Fibroblast of upper back skin (primary cell): ENCODE results near the gene PPP4R3A.
"Not testable (repeated sequence)": the region's sequence is repeated elsewhere in the genome, so short reads cannot be mapped to it uniquely, and the experiment has no call there.

Experiments used
- DNase-seq: peaks from one replicate; pipeline ENCODE4 v3.0.0-alpha.2; 2013

PPP4R3A gene

DNA sequence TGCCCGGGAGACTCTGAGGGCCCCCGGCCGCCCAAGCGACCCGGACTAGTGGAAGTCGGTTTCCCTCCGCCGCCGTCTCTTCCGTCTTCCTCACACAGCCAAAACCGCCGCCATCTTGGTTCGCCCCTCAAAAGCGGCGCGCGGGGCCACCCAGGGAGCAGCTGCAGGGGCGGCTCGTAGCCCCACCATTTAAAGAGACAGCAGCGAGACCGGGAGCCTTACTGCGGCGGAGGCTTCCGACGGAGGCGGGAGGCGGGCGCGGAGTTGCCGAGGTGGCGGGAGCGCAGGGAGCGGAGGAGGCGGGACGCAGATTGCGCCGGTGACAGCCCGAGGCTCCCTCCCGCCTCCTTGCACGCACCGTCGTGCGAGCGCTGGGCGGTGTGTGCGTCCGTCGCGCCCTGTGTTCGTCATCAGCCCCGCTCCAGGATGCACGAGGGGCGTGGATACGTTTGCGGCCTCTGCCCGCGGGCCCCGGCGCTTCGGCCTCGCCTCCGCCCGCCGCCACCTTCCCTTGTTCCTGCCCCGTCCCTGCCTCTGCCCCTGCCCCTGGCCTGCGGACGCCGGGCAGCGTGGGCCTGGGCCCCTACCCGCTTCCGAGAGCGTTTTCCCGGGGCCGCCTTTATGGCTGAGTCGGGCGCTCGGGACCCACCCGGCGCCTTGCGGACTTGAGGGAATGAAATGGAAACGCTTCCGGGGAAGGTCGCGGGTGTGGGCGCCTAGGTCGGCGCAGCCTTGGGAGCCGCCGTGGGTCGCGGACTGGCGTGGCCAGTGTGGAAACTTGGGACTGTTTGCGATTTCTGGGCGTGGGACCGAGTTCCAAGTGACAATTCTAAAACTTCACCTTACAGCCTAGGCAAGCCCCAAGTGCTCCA, at the start of gene PPP4R3A:
Gene PPP4R3A (minus strand): TSS at position 140 of the 872 bp plus-strand sequence. CDS start 663 bp downstream, outside the sequence.
- peak; percentile 96 for DNase-seq

GRCh38 chr14:91555531-91555930, 45.4 kb upstream of the PPP4R3A start:
- DNase-seq = no peak

DNA sequence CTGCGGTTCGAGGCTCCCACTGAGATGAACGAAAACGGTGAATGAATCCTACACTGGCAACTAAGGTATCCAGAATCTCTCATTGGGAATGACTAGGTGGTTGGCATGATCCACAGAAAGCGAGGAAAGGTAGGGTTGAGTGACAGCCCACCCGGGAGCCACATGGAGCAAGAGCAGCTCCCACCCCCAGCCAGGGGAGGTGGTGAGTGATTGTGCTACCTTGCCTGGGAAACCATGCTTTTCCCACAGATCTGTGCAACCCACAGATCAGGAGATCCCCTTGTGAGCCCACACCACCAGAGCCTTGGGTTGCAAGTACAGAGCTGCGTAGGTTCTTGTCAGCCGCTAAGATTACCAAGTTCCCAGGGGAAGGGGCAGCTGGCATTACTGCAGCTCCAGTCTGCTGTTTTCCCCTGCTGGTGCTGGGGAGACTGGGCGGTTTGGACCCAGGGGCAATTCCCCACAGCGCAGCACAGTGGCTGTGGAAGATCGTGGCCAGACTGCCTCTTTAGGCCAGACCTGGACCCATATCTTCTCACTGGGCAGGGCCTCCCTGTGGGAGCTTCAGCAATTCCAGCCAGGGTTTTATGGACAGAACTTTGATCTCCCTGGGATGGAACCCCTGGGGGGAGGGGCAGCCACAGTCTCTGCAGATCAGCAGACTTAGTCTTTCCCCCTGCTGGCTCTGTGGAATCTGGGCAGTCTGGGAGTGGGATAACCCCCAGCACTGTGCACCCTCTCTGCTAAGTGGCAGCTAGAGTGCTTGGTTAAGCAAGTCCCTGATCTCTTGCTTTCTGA, 44.6 kb upstream of the PPP4R3A start:
- DNase-seq = no peak

- DNase-seq = no peak
Observed at GRCh38 chr14:91548108-91548507, 38.0 kb upstream of the PPP4R3A start.

- no peak for DNase-seq
Observed at GRCh38 chr14:91545946-91546716, 36.0 kb upstream of the PPP4R3A start.

DNA sequence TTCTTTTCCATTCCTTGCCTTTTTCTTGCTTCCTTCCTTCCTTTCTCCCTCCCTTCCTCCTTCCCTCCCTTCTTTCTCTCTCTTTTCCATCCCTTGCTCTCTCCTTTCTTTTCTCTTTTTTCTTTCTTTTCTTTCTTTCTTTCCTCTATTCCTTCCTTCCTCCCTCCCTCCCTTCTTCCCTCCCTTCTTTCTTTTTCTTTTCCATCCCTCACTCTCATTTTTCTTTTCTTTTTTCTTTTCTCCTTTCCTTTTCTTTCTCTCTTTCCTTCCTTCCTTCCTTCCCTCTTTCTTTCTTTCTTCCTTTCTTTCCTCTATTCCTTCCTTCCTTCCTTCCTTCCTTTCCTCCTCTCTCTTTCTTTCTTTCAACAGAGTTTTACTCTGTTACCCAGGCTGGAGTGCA, 35.1 kb upstream of the PPP4R3A start:
- DNase-seq = no peak

- DNase-seq = no peak
Observed at GRCh38 chr14:91536327-91536726, 26.2 kb upstream of the PPP4R3A start.

- not testable (repeated sequence) for DNase-seq
Observed at GRCh38 chr14:91534059-91534458, 23.9 kb upstream of the PPP4R3A start.

DNA sequence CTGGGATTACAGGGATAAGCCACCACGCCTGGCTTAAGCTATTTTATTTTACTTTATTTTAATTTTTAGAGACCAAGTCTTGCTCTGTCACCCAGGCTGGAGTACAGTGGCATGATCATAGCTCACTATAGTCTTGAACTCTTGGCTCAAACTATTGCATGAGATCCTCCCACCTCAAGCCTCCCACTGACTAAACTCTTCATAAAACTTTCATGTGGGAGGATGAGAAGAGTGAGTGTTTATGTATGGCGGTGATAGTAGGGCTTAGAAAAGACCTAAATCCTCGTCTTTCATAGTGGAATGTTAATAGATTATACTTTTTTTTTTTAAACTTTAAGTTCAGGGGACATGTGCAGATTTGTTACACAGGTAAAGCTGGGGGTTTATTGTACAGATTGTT, 23.5 kb upstream of the PPP4R3A start:
- DNase-seq = no peak

DNA sequence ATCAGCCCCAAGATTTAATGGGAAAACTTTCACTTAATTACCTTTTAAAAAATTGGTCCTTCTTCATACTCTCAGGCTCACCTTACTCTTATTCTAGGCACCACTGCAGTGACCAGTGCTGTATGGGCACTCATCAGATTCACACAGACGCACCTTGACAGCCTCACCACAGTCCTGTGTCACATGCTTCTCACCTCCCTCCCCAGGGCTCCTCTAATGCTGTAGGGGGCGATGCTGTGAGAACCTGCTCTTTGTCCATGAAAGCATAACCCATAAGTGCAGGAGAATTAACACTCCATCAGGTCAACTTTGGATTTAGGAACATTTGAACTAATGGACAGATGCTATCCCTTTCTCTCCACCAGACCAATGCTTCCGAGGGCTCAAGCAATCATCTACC, 13.9 kb upstream of the PPP4R3A start:
- DNase-seq = no peak

- no peak for DNase-seq
Observed at GRCh38 chr14:91521061-91521640, 11.0 kb upstream of the PPP4R3A start.

DNA sequence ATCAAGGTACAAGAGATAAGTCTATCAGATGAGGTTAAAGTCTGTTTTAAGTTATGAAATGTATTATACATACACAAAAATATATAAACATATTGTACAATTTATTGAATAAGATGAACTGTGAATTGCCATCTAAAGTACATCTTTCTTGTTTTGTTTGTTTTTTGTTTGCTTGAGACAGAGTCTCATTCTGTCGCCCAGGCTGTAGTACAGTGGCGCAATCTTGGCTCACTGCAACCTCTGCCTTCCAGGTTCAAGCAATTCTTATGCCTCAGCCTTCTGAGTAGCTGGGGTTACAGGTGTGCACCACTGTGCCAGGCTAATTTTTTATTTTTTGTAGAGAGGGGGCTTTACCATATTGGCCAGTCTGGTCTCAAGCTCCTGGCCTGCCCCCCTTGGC, 10.0 kb upstream of the PPP4R3A start:
- DNase-seq = no peak

- no peak for DNase-seq
Observed at GRCh38 chr14:91519239-91520036, 9.3 kb upstream of the PPP4R3A start.

- no peak for DNase-seq
Observed at GRCh38 chr14:91516663-91517388, 6.7 kb upstream of the PPP4R3A start.

GRCh38 chr14:91515979-91516378, 5.9 kb upstream of the PPP4R3A start:
- no peak for DNase-seq

GRCh38 chr14:91511043-91511383, 903 bp upstream of the PPP4R3A start:
- peak; percentile 9 for DNase-seq

GRCh38 chr14:91509878-91510170, 286 bp downstream of the PPP4R3A start:
- no peak for DNase-seq

DNA sequence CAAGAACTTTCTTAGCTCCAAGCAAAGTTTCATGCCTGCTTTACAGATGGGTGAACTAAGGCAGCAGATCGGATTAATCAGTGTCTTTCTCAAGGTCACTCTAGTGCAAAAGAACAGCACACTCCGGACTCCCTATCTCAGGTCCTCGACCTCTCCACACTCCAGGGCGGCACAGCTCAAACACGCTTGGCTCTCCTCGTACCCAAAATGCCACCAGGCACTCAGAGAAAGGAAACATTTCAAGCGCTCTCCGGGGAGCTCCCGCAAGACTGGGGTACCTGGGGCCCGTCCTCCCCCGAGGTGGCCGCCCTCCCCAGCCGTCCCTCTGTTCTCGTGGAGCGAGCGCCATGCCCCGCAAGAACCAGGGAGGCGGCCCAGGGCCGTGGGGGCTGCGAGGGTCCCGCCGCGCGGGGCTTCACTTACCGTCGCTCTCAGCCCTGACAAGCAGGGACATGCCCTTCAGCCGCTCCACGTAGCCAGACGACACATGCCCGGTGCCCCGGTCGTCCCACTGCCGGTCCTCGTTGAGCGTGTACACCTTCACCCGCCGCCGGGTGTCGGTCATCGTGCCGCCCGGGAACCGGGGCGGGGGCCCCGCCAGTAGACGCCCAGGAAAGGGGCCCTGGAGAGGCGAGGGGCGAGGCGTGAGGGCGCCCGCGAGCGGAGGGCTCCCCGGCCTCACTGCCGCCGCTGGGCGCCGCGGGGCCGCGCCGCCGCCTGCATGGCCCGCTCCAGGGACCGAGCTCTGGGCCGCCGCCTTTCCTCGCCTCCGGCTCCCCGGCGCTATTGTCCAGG, 830 bp downstream of the PPP4R3A start:
- no peak for DNase-seq

DNA sequence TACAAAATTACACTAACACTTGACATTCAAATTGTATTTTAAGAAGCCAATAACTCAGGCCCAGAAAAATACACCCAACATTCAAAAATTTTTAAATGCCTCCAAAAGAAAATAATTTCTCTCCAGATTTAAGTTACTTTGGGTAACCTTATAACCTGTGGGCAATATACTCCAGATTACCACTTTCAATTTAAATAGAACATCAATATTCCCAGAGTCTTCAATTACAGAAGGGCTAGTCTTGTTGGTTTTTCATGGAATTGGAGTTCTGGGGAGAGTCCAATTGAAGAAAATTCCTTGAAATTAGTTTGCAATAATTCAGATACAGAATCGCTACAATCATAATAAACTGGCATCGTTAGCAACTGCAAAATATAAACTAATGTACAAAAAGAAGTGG, 2.0 kb downstream of the PPP4R3A start:
- DNase-seq = no peak

GRCh38 chr14:91506226-91506625, 3.9 kb downstream of the PPP4R3A start:
- no peak for DNase-seq

- no peak for DNase-seq
Observed at GRCh38 chr14:91503000-91503504, 7.1 kb downstream of the PPP4R3A start.
